H1 (cell line): ENCODE data around the gene RAD51C. TPM values are rescaled to one million over a fixed set of nuclear protein-coding genes. Genes with fewer than 3 reads are reported as not detected.

Source experiments
- polyA plus RNA-seq, 7 experiments: library from polyadenylated mRNA; depleted of rRNA in 3 of 7; stranded (reverse) in 5 of 7; unstranded in 2 of 7; fragments of >200 nt in 5 of 7; fragments of 200-250 nt in 2 of 7; gene quantifications; 1 replicate in 5 of 7; 2 replicates in 1 of 7; 4 replicates in 1 of 7; pipeline versions ENCODE4 v1.2.1 to v1.2.3, GENCODE V29; 2011 to 2013; ENCODE audit warnings: missing spikeins in 2 of 7, mixed read lengths in 2 of 7
- total RNA-seq: library from RNA; stranded (reverse); fragmentation: NEBNext Ultra II Directional; extraction: Animal tissue kit (Norgen Biotek cat#: 25700); gene quantifications from 2 replicates; pipeline ENCODE4 v1.2.1, GENCODE V29; 2021
- TF ChIP-seq, protein P1 (sequence below): IDR thresholded peaks from 2 replicates; pipeline ENCODE4 v1.6.1; 2012; ENCODE audit warnings: inconsistent platforms

The RAD51C gene
- total and polyA plus RNA-seq, 2 of the 8 experiments (the other 6 are each of a cell fraction or from before 2014, with no cell fraction given) = 10.4 to 21.7 TPM

DNA sequence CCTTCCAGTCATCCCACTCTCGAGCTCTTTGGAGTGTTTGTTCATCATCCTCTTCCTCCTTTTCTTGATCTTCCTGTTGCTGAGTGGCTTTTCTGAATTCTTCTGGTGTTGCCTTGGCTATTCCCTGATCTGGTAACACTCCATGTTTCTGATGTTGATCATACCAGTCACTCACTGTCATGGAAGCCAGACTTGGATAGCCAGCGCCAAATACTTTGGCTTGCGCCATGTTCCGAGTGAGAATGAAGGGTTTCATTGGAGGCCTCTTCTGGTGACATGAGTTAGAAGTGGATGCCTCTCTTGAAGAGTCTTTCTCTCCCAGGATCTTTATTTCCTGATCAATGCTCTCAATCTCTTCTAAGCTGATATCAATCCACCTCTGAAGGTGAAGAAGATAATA, 31.8 kb upstream of the RAD51C start (continued):
- TF ChIP-seq, protein P1, sequence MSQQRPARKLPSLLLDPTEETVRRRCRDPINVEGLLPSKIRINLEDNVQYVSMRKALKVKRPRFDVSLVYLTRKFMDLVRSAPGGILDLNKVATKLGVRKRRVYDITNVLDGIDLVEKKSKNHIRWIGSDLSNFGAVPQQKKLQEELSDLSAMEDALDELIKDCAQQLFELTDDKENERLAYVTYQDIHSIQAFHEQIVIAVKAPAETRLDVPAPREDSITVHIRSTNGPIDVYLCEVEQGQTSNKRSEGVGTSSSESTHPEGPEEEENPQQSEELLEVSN = no peak
